IMR-90 (cell line): ENCODE data around the gene CLDN15.

Source experiments
- BHLHE40 ChIP-seq: fragments of 150-350 bp; IDR thresholded peaks from 2 replicates; pipeline ENCODE4 v1.6.1; 2016; ENCODE audit warnings: mild to moderate bottlenecking, low read depth, low read length
- CEBPB ChIP-seq: IDR thresholded peaks from 2 replicates; pipeline ENCODE4 v1.6.1; 2012; ENCODE audit warnings: low read depth, low read length, improper control_type of control experiment
- CTCF ChIP-seq: conservative IDR thresholded peaks from 2 replicates; pipeline ENCODE4 v1.5.1; 2012; ENCODE audit warnings: mild to moderate bottlenecking, low read depth, low read length, improper control_type of control experiment
- POLR2A ChIP-seq: IDR thresholded peaks from 2 replicates; pipeline ENCODE4 v1.6.1; 2012; ENCODE audit warnings: mild to moderate bottlenecking, low read depth, low read length
- RCOR1 ChIP-seq: IDR thresholded peaks from 2 replicates; pipeline ENCODE4 v1.6.1; 2012; ENCODE audit warnings: mild to moderate bottlenecking, low read length, improper control_type of control experiment; ENCODE audit not compliant: insufficient replicate concordance
- RFX5 ChIP-seq: IDR thresholded peaks from 2 replicates; pipeline ENCODE4 v1.8.0; 2012; ENCODE audit warnings: low read depth, mild to moderate bottlenecking, low read length, moderate library complexity
- USF2 ChIP-seq: fragments of 150-350 bp; IDR thresholded peaks from 2 replicates; pipeline ENCODE4 v1.6.1; 2017; ENCODE audit warnings: mild to moderate bottlenecking, antibody characterized with exemption, low read length, low read depth

DNA sequence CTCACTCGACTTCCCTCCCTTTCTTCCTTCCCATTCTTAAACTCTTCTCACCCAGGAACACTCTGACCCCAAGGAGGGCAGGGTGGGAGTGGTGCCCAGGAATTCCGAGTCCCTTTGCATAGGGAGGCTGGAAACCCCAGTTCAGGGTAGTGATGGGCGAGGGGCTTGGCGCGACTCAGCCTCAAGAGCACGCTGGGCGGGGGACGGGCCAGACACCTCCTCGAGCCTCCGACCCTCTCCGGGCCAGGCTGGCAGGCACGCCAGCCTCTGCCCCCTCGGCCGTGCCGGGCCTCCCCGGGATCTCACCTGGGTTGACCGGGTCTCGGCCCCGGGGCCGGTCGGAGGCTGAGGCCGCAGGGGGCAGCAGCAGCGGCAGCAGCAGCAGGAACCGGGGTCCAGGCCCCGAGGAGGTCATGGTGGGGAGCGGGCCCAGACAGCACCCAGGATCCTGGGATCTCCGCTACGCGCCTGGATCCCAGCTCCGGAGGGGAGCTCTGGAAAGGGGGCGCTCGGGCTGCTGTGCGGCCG, 20.7 kb downstream of the CLDN15 start:
- TF ChIP-seq POLR2A, result no peak
- no peak for TF ChIP-seq CTCF
- TF ChIP-seq RCOR1, result no peak
- no peak for TF ChIP-seq CEBPB
- no peak for TF ChIP-seq USF2
- no peak for TF ChIP-seq RFX5
- no peak; the same call in 1 of the 2 replicates for TF ChIP-seq BHLHE40
